Heart left ventricle (tissue), 16 donors: ENCODE data around the gene TADA2A. TPM values are rescaled to one million over a fixed set of nuclear protein-coding genes. Genes with fewer than 3 reads are reported as not detected.
A peak's percentile ranks its signal among the peaks of the same experiment; 100 is the strongest.

ENCODE experiments used
- ATAC-seq, 4 donors: fragments of 200-7000 bp; cut with Tn5 transposase; one replicate each; pipeline ENCODE4 v1.9.1; 2020 to 2022; ENCODE audit warnings: moderate library complexity in 4 of 4, mild to moderate bottlenecking in 3 of 4, moderate number of reproducible peaks in 1 of 4
- DNase-seq, 5 donors: peaks; one replicate each; pipeline ENCODE4 v3.0.0-alpha.2; 2020
- H3K27ac ChIP-seq, 12 donors: fragments of 200-600 bp; sonication (generic) in 4 of 12; one replicate each; pipeline versions ENCODE4 v1.5.0 to v1.8.0; 2016 to 2022; ENCODE audit warnings: mild to moderate bottlenecking in 2 of 12
- H3K27me3 ChIP-seq, 9 donors: fragments of 200-600 bp; sonication (generic) in 2 of 9; one replicate each; pipeline versions ENCODE4 v1.5.1 to v1.8.0; 2016 to 2022; ENCODE audit warnings: mild to moderate bottlenecking in 3 of 9
- H3K36me3 ChIP-seq, 9 donors: fragments of 200-600 bp; sonication (generic) in 2 of 9; one replicate each; pipeline versions ENCODE4 v1.5.0 to v1.8.0; 2018 to 2022; ENCODE audit warnings: mild to moderate bottlenecking in 2 of 9
- H3K4me1 ChIP-seq, 12 donors: fragments of 200-600 bp; sonication (generic) in 4 of 12; one replicate each; pipeline versions ENCODE4 v1.5.0 to v1.8.0; 2016 to 2022; ENCODE audit warnings: mild to moderate bottlenecking in 3 of 12
- H3K4me3 ChIP-seq, 12 donors: fragments of 200-600 bp; sonication (generic) in 4 of 12; one replicate each; pipeline versions ENCODE4 v1.5.0 to v1.8.0; 2017 to 2022; ENCODE audit warnings: mild to moderate bottlenecking in 9 of 12, moderate library complexity in 4 of 12
- H3K9me3 ChIP-seq, 12 donors: fragments of 200-600 bp; sonication (generic) in 4 of 12; one replicate each; pipeline versions ENCODE4 v1.5.0 to v1.8.0; 2016 to 2022; ENCODE audit warnings: mild to moderate bottlenecking in 1 of 12
- POLR2A ChIP-seq, 2 donors: fragments of 450-650 bp; IDR thresholded peaks; one replicate each; pipeline ENCODE4 v1.6.1; 2017; ENCODE audit warnings: antibody characterized with exemption in 2 of 2, mild to moderate bottlenecking in 2 of 2, moderate library complexity in 2 of 2
- WGBS, 4 donors: extraction: QIAGEN DNeasy Blood & Tissue Kit in 2 of 4; methylation state at CpG; one replicate each; pipeline versions ENCODE4 v1.1.5 to v1.1.7; 2013 to 2018; 5-methylcytosine and 5-hydroxymethylcytosine counted together
- intact Hi-C, 10 donors: fragments of 100-400 bp; cut with DNase I; formaldehyde crosslinking; loops; one replicate each; pipeline versions ENCODE4 v1.11.1 to v1.14.2; 2022
- polyA plus RNA-seq, 2 donors: library from polyadenylated mRNA; stranded (reverse); fragments of 200-250 nt; gene quantifications; one replicate each; pipeline ENCODE4 v1.2.3, GENCODE V29; 2013
- total RNA-seq, 9 donors: library from RNA; depleted of rRNA in 2 of 9; stranded (reverse); fragments of >200 nt in 2 of 9; fragmentation: NEBNext Ultra II Directional in 3 of 9; extraction: Animal tissue kit (Norgen Biotek cat#: 25700) in 3 of 9; gene quantifications; one replicate each; pipeline versions ENCODE4 v1.1.0 to v1.2.4, GENCODE V29; 2016 to 2023
- TF ChIP-seq, protein P1 (sequence below), 12 donors: fragments of 200-600 bp; sonication (generic) in 4 of 12; IDR thresholded peaks; one replicate each; pipeline versions ENCODE4 v1.5.0 to v1.8.0; 2018 to 2022; ENCODE audit warnings: antibody characterized with exemption in 12 of 12, mild to moderate bottlenecking in 5 of 12
- donor health status: ischemic (EF 13 %, LVEDD 7.1; RV severe dilation, severe dysfunction).
- donor health status: healthy with polysubstance abuse.
- donor health status: DM: no; HTN: yes; CAD: no.
- donor health status: DM: no; HTN: no; CAD: no.
- donor health status: ischemic (EF 25% LVEDD 6.9; RV normal size, moderate dysfunction).
- donor health status: ischemic (EF 25% LVEDD 5.7; RV mildly dilated, moderate dysfunction).
- donor health status: healthy.
- donor health status: DM: yes; HTN: yes; CAD: no.
- donor health status: ischemic (EF 35%, LVEDD 5.7; RV mildly dilated, moderate dysfunction).
- donor health status: nonischemic (EF 11% LVEDD 7.7; RV severe dilation, severe dysfunction).
- donor health status: DM: yes; HTN: yes; CAD: no.
- donor health status: PGD.
- donor health status: ischemic (EF 29% LVEDD 5.4; RV normal size, mild dysfunction).
- donor health status: nonischemic (EF 23%, LVEDD 6.1; RV moderate dilation, normal function).

Gene TADA2A
- total and polyA plus RNA-seq, 11 donors: 5.7 to 19.4 (median 12.5) TPM

DNA sequence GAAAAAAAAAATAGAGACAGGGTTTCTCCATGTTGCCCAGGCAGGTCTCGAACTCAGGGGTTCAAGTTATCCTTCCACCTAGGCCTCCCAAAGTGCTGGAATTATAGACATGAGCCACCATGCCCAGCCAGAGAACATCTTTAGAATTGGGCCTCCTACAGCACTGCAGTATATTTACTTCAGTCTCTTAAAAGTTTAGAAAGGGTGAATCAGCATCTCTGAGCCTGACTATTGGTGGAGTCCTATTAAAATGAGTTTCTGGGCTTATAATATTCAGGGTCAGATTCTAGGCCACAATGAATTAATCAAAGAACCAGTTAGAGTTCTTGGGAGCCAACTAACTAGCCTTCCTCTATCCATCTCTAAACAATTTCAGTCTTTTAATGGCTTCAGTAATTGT, 22.8 kb downstream of the TADA2A start:
- Histone ChIP-seq H3K36me3 (peaks cover 0 to 88% (median 68%) of the 10 kb centered on the region in 9 donors), H3K9me3 (no peaks in the 10 kb centered on the region), H3K27me3 (no peaks in the 10 kb centered on the region), H3K4me3 (no peak overlapping the region), H3K27ac (no peak overlapping the region), H3K4me1 (no peaks in the 10 kb centered on the region)
- ATAC-seq: no peak
- no peak for TF ChIP-seq POLR2A (IDR thresholded peaks at IDR 0.05)
- TF ChIP-seq, protein P1, sequence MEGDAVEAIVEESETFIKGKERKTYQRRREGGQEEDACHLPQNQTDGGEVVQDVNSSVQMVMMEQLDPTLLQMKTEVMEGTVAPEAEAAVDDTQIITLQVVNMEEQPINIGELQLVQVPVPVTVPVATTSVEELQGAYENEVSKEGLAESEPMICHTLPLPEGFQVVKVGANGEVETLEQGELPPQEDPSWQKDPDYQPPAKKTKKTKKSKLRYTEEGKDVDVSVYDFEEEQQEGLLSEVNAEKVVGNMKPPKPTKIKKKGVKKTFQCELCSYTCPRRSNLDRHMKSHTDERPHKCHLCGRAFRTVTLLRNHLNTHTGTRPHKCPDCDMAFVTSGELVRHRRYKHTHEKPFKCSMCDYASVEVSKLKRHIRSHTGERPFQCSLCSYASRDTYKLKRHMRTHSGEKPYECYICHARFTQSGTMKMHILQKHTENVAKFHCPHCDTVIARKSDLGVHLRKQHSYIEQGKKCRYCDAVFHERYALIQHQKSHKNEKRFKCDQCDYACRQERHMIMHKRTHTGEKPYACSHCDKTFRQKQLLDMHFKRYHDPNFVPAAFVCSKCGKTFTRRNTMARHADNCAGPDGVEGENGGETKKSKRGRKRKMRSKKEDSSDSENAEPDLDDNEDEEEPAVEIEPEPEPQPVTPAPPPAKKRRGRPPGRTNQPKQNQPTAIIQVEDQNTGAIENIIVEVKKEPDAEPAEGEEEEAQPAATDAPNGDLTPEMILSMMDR (IDR thresholded peaks at IDR 0.05): no peak
- no peak for DNase-seq
- intact Hi-C loops: no loop called here
- WGBS, 4 donors: 100% methylated on average over 1 of the region's 1 CpG

DNA sequence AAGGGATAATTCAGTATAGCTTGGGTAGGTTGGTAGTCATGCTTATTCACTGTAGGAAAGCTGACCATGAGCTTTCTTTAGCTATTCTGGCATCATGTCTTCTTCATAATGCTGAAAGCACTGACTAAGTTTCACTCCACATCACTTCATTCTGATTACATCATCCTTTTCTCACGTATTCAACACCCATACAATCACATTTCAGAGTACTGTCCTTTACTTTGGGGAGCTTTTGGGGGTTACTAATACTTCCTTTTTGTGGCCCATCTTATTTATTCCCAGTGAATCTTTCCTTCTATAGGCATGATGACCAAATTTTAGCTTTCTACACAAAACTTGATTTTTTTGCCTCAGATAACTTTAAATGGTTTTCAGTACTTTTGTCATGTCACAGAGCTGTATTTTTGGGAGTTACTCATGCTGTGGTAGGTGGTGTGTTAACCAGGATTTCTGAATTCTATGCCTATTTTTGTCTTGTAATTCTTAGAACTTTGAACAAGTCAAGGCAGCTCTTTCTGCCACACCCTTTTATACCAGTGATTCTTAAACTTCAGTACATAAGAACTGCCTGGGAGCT, 23.5 kb downstream of the TADA2A start:
- ATAC-seq (no peak), DNase-seq (no peak)
- WGBS, 4 donors: 41 to 61% (median 56%) methylated on average over 1 of the region's 1 CpG
- Histone ChIP-seq H3K4me1 (no peaks in the 10 kb centered on the region), H3K36me3 (peaks cover 0 to 88% (median 61%) of the 10 kb centered on the region in 9 donors), H3K27ac (no peak overlapping the region), H3K27me3 (no peaks in the 10 kb centered on the region), H3K4me3 (no peak overlapping the region), H3K9me3 (no peaks in the 10 kb centered on the region)
- intact Hi-C loops: no loop called here
- no peak for TF ChIP-seq POLR2A (IDR thresholded peaks at IDR 0.05)
- TF ChIP-seq, protein P1 (IDR thresholded peaks at IDR 0.05): no peak

DNA sequence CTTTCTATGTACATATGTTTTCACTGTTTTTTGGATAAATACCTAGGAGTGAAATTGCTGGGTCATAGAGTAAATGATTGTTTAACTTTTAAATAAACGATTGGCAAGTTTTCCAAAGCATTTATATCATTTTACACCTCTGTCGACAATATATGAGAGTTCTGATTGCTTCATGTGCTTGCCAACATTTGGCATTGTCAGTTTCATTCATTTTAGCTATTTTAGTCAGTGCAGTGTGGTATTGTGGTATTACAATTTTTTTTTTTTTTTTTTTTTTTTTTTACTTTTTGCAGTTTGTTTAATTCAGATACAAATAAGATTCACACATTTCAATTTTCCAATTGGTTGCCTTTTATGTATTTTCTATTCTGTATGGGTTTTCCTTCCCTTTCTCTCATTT, 26.0 kb downstream of the TADA2A start:
- TF ChIP-seq POLR2A (IDR thresholded peaks at IDR 0.05): no peak
- TF ChIP-seq, protein P1 (IDR thresholded peaks at IDR 0.05): no peak
- ATAC-seq (no peak), DNase-seq (no peak)
- intact Hi-C loops: no loop called here
- Histone ChIP-seq H3K9me3 (no peaks in the 10 kb centered on the region), H3K4me3 (no peak overlapping the region), H3K27ac (no peak overlapping the region), H3K4me1 (no peaks in the 10 kb centered on the region), H3K27me3 (no peaks in the 10 kb centered on the region), H3K36me3 (peaks cover 0 to 80% (median 46%) of the 10 kb centered on the region in 9 donors)
- 94 to 99% (median 96%) methylated on average over 2 of the region's 2 CpGs for WGBS, 4 donors

DNA sequence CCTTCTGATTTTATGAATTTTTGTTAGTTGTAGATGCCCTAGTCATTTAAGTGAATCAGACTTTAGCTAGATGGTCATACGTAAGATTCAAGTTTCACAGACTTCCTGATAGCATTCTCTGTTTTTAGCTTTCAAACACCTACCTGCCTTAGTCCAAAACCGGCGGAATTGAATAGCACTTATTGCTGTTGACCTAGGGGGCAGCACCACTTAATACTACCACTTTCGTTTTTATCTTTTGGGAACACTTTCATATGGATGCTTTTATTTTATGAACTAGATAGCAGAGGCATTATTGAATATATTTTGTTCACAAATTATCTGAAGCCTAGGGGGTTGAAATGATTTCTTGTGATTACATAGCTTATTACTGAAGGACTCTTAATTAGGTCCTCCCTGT, 31.5 kb downstream of the TADA2A start:
- Histone ChIP-seq H3K4me3 (no peak overlapping the region), H3K27ac (no peak overlapping the region), H3K27me3 (no peaks in the 10 kb centered on the region), H3K9me3 (no peaks in the 10 kb centered on the region), H3K4me1 (no peaks in the 10 kb centered on the region), H3K36me3 (peaks cover 2 to 87% (median 67%) of the 10 kb centered on the region in 9 donors)
- TF ChIP-seq, protein P1 (IDR thresholded peaks at IDR 0.05): peak in 1 of 12 donors; percentile 7
- no peak for TF ChIP-seq POLR2A (IDR thresholded peaks at IDR 0.05)
- intact Hi-C loops: no loop called here
- no peak for DNase-seq
- ATAC-seq: no peak
- 78 to 85% (median 79%) methylated on average over 4 of the region's 4 CpGs for WGBS, 4 donors
